Neural progenitor cell (in vitro differentiated cells): Measurements from ENCODE around the gene DGCR6L. TPM values are rescaled to one million over a fixed set of nuclear protein-coding genes. Genes with fewer than 3 reads are reported as not detected.

Experiments used
- DNase-seq: peaks from one replicate; pipeline ENCODE4 v3.0.0-alpha.2; 2016; ENCODE audit warnings: low spot score
- H2AFZ ChIP-seq: fragments of 200-600 bp; sonication (generic); replicated peaks from 2 replicates; pipeline ENCODE4 v1.6.1; 2016; ENCODE audit warnings: antibody characterized with exemption
- H3F3A ChIP-seq: fragments of 200-600 bp; sonication (generic); 2 replicates; pipeline ENCODE4 v1.6.1; 2016; ENCODE audit warnings: antibody characterized with exemption, low read depth
- H3K27ac ChIP-seq: fragments of 200-600 bp; sonication (generic); 2 replicates; pipeline ENCODE4 v1.5.1; 2016; ENCODE audit warnings: mild to moderate bottlenecking
- H3K27me3 ChIP-seq: fragments of 200-600 bp; sonication (generic); 2 replicates; pipeline ENCODE4 v1.6.1; 2016; ENCODE audit warnings: mild to moderate bottlenecking, moderate library complexity
- H3K36me3 ChIP-seq: fragments of 200-600 bp; sonication (generic); 2 replicates; pipeline ENCODE4 v1.5.1; 2016
- H3K4me1 ChIP-seq: fragments of 200-600 bp; sonication (generic); 2 replicates; pipeline ENCODE4 v1.6.1; 2016; ENCODE audit warnings: mixed run types
- H3K4me2 ChIP-seq: fragments of 200-600 bp; sonication (generic); 2 replicates; pipeline ENCODE4 v1.6.1; 2016
- H3K4me3 ChIP-seq: fragments of 200-600 bp; sonication (generic); 2 replicates; pipeline ENCODE4 v1.5.1; 2016
- H3K79me2 ChIP-seq: fragments of 200-600 bp; sonication (generic); 2 replicates; pipeline ENCODE4 v1.6.1; 2016; ENCODE audit warnings: low read depth
- H3K9ac ChIP-seq: fragments of 200-600 bp; sonication (generic); 2 replicates; pipeline ENCODE4 v1.6.1; 2016
- H3K9me3 ChIP-seq: fragments of 200-600 bp; sonication (generic); 2 replicates; pipeline ENCODE4 v1.5.1; 2016; ENCODE audit warnings: low read depth
- H4K20me1 ChIP-seq: fragments of 200-600 bp; sonication (generic); 2 replicates; pipeline ENCODE4 v1.6.1; 2016; ENCODE audit warnings: low read depth
- H3K27ac Mint-ChIP-seq: 3 replicates; pipeline ENCODE4 v1.8.0; 2021; ENCODE audit warnings: mixed read lengths
- H3K27me3 Mint-ChIP-seq: 2 replicates; pipeline ENCODE4 v1.8.0; 2022; ENCODE audit warnings: low read depth, mild to moderate bottlenecking, inconsistent platforms, moderate library complexity, mixed read lengths; ENCODE audit not compliant: insufficient read depth
- H3K36me3 Mint-ChIP-seq: 3 replicates; pipeline ENCODE4 v1.8.0; 2021; ENCODE audit warnings: mixed read lengths
- H3K4me1 Mint-ChIP-seq: 3 replicates; pipeline ENCODE4 v1.8.0; 2021; ENCODE audit warnings: mixed read lengths
- H3K4me3 Mint-ChIP-seq: 3 replicates; pipeline ENCODE4 v1.8.0; 2021; ENCODE audit warnings: mild to moderate bottlenecking, moderate library complexity, mixed read lengths
- H3K9me3 Mint-ChIP-seq: 3 replicates; pipeline ENCODE4 v1.8.0; 2020; ENCODE audit warnings: mixed read lengths
- CTCF ChIP-seq: fragments of 200-600 bp; sonication (generic); IDR thresholded peaks from 2 replicates; pipeline ENCODE4 v1.5.1; 2017; ENCODE audit warnings: antibody characterized with exemption, mild to moderate bottlenecking
- EZH2 ChIP-seq: fragments of 200-600 bp; sonication (generic); IDR thresholded peaks from 2 replicates; pipeline ENCODE4 v1.6.1; 2017; ENCODE audit warnings: antibody characterized with exemption, mild to moderate bottlenecking, moderate library complexity
- EZH2phosphoT487 ChIP-seq: fragments of 200-600 bp; sonication (generic); IDR thresholded peaks from 2 replicates; pipeline ENCODE4 v1.6.1; 2017; ENCODE audit warnings: antibody characterized with exemption
- total RNA-seq: library from RNA; depleted of rRNA; stranded (reverse); fragments of >200 nt; gene quantifications from 2 replicates; pipeline ENCODE4 v1.2.3, GENCODE V29; 2015; ENCODE audit warnings: low replicate concordance

The DGCR6L gene
- total RNA-seq, 1 donor from 2014 or later: 22.3 TPM

- no peaks in the 10 kb centered on the region for H3K36me3 ChIP-seq
- no peak overlapping the region for H3K9ac ChIP-seq
- TF ChIP-seq CTCF: no peak
- no peak for TF ChIP-seq EZH2
- no peak for TF ChIP-seq EZH2phosphoT487
- no peak overlapping the region for H2AFZ ChIP-seq
- DNase-seq: no peak
- no peak overlapping the region for H3K4me3 ChIP-seq
- peaks cover 8% of the 10 kb centered on the region for H3K27me3 Mint-ChIP-seq
- H3K9me3 ChIP-seq: no peaks in the 10 kb centered on the region
- no peaks in the 10 kb centered on the region for H3K36me3 Mint-ChIP-seq
- H3K27ac Mint-ChIP-seq: peak overlapping the region; percentile 13
- H4K20me1 ChIP-seq: peaks cover 46% of the 10 kb centered on the region
- peaks cover 10% of the 10 kb centered on the region for H3K79me2 ChIP-seq
- H3F3A ChIP-seq: peaks cover 15% of the 10 kb centered on the region
- no peak overlapping the region for H3K4me3 Mint-ChIP-seq
- H3K4me2 ChIP-seq: no peak overlapping the region
- no peaks in the 10 kb centered on the region for H3K27me3 ChIP-seq
- H3K27ac ChIP-seq: no peak overlapping the region
- H3K4me1 ChIP-seq: peaks cover 6% of the 10 kb centered on the region
- H3K4me1 Mint-ChIP-seq: peaks cover 15% of the 10 kb centered on the region
- H3K9me3 Mint-ChIP-seq: no peaks in the 10 kb centered on the region
Measured at GRCh38 chr22:20264614-20265452, 55.0 kb downstream of the DGCR6L start.

Other genes with a start within 250 kb of the DGCR6L start
- gene DGCR8, start 239.8 kb downstream of the DGCR6L start, total RNA-seq: 29.1 and 39.7 TPM in 2 replicates
- 874 and 918 TPM in 2 replicates for gene RANBP1, start 204.0 kb downstream of the DGCR6L start, total RNA-seq
- gene TRMT2A, start 202.8 kb downstream of the DGCR6L start, total RNA-seq: 24.3 and 39.7 TPM in 2 replicates
- gene ZDHHC8, start 188.3 kb downstream of the DGCR6L start, total RNA-seq: 7.1 and 11.4 TPM in 2 replicates
- gene CCDC188, start 169.0 kb downstream of the DGCR6L start, total RNA-seq: not detected in 2 replicates
- gene RTN4R, start 51.7 kb downstream of the DGCR6L start, total RNA-seq: 6.3 and 20.9 TPM in 2 replicates
- 19.4 and 54.0 TPM in 2 replicates for gene ZNF74, start 74.1 kb upstream of the DGCR6L start, total RNA-seq
- 0.22 and 3.9 TPM in 2 replicates for gene SCARF2, start 117.8 kb upstream of the DGCR6L start, total RNA-seq
- 14.3 and 31.9 TPM in 2 replicates for gene KLHL22, start 175.7 kb upstream of the DGCR6L start, total RNA-seq
- gene MED15, start 187.6 kb upstream of the DGCR6L start, total RNA-seq: 11.4 and 21.3 TPM in 2 replicates